Measurements from ENCODE around the gene LAGE3. TPM values are rescaled to one million over a fixed set of nuclear protein-coding genes. Genes with fewer than 3 reads are reported as not detected.

LAGE3 gene
- total RNA-seq, 2 donors from 2014 or later = 20.1 to 32.9 TPM

GRCh38 chrX:154470914-154471568 is 8.0 kb downstream of the LAGE3 start:
- TF ChIP-seq, protein P1, sequence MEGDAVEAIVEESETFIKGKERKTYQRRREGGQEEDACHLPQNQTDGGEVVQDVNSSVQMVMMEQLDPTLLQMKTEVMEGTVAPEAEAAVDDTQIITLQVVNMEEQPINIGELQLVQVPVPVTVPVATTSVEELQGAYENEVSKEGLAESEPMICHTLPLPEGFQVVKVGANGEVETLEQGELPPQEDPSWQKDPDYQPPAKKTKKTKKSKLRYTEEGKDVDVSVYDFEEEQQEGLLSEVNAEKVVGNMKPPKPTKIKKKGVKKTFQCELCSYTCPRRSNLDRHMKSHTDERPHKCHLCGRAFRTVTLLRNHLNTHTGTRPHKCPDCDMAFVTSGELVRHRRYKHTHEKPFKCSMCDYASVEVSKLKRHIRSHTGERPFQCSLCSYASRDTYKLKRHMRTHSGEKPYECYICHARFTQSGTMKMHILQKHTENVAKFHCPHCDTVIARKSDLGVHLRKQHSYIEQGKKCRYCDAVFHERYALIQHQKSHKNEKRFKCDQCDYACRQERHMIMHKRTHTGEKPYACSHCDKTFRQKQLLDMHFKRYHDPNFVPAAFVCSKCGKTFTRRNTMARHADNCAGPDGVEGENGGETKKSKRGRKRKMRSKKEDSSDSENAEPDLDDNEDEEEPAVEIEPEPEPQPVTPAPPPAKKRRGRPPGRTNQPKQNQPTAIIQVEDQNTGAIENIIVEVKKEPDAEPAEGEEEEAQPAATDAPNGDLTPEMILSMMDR (IDR thresholded peaks at IDR 0.05) = no peak
- peaks cover 18% of the 10 kb centered on the region for H3K36me3 ChIP-seq

DNA sequence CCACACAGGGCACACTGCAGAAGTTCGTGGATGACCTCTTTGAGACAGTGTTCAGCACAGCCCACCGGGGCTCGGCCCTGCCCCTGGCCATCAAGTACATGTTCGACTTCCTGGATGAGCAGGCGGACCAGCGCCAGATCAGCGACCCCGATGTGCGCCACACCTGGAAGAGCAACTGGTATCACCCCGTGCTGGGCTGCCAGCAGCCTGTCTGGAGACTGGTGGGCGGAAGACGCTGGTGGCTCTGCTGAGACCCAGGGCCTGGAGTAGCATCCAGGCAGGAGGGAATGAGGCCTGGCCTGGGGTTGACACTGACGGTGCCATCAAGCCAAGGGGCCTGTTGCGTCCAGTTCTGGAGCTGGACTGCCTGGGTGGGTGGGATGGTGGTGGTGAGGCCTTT is 8.6 kb downstream of the LAGE3 start:
- TF ChIP-seq, protein P1 (IDR thresholded peaks at IDR 0.05) = no peak
- no peak for DNase-seq (ENCODE audit: low spot score)
- peaks cover 18% of the 10 kb centered on the region for H3K36me3 ChIP-seq

More at GRCh38 chrX:154470914-154471568, 8.0 kb downstream of the LAGE3 start:
- no peak overlapping the region for H3K4me3 ChIP-seq
- DNase-seq (ENCODE audit: low spot score) = no peak
- H3K4me1 ChIP-seq = no peaks in the 10 kb centered on the region
- H3K27me3 ChIP-seq = no peaks in the 10 kb centered on the region
- H3K9me3 ChIP-seq = no peaks in the 10 kb centered on the region
- no peak overlapping the region for H3K27ac ChIP-seq

DNA sequence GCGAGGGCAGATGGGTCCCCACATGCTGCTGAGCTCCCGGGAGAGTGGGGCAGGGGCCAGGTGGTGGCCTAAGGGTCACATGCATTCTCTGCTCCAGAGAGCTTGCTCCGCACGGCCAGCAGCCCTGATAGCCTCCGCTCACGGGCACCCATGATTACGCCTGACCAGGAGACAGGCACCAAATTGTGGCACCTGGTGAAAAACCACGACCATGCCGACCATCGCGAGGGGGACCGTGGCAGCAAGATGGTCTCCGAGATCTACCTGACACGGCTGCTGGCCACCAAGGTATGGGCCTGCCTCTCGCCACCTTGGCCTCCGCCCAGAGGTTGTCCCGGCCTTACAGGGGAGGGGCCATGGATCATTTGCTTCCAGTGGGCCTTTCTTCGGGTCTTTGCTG is 9.2 kb downstream of the LAGE3 start:
- no peaks in the 10 kb centered on the region for H3K9me3 ChIP-seq
- DNase-seq (ENCODE audit: low spot score) = no peak
- no peaks in the 10 kb centered on the region for H3K27me3 ChIP-seq
- H3K4me3 ChIP-seq = no peak overlapping the region
- H3K36me3 ChIP-seq = peaks cover 18% of the 10 kb centered on the region
- H3K4me1 ChIP-seq = no peaks in the 10 kb centered on the region
- TF ChIP-seq, protein P1 (IDR thresholded peaks at IDR 0.05) = no peak
- H3K27ac ChIP-seq = no peak overlapping the region

More for the DNA sequence above, 8.6 kb downstream of the LAGE3 start:
- H3K27me3 ChIP-seq = no peaks in the 10 kb centered on the region
- no peaks in the 10 kb centered on the region for H3K9me3 ChIP-seq
- H3K27ac ChIP-seq = no peak overlapping the region
- H3K4me1 ChIP-seq = no peaks in the 10 kb centered on the region
- no peak overlapping the region for H3K4me3 ChIP-seq

DNA sequence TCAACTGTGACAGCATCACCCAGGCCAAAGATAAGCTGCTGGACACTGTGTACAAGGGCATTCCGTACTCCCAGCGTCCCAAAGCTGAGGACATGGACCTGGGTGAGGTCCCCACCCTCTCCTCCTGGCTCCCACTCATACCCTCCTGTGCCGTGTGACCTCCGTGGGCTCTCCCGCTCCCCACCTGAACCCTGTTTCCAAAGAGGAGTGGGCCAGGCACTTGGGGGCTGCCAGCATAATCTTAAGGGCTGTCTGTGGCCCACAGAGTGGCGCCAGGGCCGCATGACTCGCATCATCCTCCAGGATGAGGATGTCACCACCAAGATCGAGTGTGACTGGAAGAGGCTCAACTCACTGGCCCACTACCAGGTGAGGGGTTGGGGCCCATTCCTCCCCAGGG is 10.0 kb downstream of the LAGE3 start:
- TF ChIP-seq, protein P1 (IDR thresholded peaks at IDR 0.05) = no peak
- Histone ChIP-seq H3K36me3 (peaks cover 18% of the 10 kb centered on the region), H3K9me3 (no peaks in the 10 kb centered on the region), H3K4me3 (no peak overlapping the region), H3K27ac (no peak overlapping the region), H3K4me1 (no peaks in the 10 kb centered on the region), H3K27me3 (no peaks in the 10 kb centered on the region)
- no peak for DNase-seq (ENCODE audit: low spot score)

DNA sequence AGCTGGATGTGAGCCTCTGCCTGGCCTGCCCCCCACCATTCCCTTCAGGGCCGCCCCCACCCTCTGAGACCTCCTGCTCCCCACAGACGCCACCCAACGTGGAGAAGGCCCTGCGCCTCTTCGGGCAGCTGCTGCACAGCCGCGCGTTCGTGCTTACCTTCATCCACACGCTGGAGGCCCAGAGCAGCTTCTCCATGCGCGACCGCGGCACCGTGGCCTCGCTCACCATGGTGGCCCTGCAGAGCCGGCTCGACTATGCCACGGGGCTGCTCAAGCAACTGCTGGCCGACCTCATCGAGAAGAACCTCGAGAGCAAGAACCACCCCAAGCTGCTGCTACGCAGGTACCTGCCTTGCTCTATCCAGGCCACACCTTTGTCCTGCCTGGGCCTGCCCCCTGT is 10.9 kb downstream of the LAGE3 start:
- TF ChIP-seq, protein P1 (IDR thresholded peaks at IDR 0.05) = no peak
- Histone ChIP-seq H3K4me1 (no peaks in the 10 kb centered on the region), H3K4me3 (no peak overlapping the region), H3K27ac (no peak overlapping the region), H3K27me3 (no peaks in the 10 kb centered on the region), H3K36me3 (peaks cover 18% of the 10 kb centered on the region), H3K9me3 (no peaks in the 10 kb centered on the region)
- DNase-seq (ENCODE audit: low spot score) = no peak

- no peak overlapping the region for H3K4me3 ChIP-seq
- TF ChIP-seq, protein P1 (IDR thresholded peaks at IDR 0.05) = no peak
- H3K9me3 ChIP-seq = no peaks in the 10 kb centered on the region
- no peaks in the 10 kb centered on the region for H3K27me3 ChIP-seq
- H3K4me1 ChIP-seq = no peaks in the 10 kb centered on the region
- no peak for DNase-seq (ENCODE audit: low spot score)
- H3K27ac ChIP-seq = no peak overlapping the region
- H3K36me3 ChIP-seq = peaks cover 18% of the 10 kb centered on the region
Observed at GRCh38 chrX:154467556-154467955, 11.5 kb downstream of the LAGE3 start.
